Activated B cell treated with CpG ODN at 0.5 μM for 24 hours (primary cell): Measurements from ENCODE around the gene ADAD1. TPM values are rescaled to one million over a fixed set of nuclear protein-coding genes. Genes with fewer than 3 reads are reported as not detected.

Experiments used
- ATAC-seq: fragments of 200-7000 bp; cut with Tn5 transposase; one replicate; pipeline ENCODE4 v1.10.0; 2021; ENCODE audit warnings: low read depth, mild to moderate bottlenecking, moderate library complexity
- CTCF ChIA-PET: fragments of 350-600 bp; sonication (Branson Sonifier 250); formaldehyde crosslinking; loops from one replicate; lab custom pipeline; 2021; ENCODE audit warnings: antibody characterized with exemption; lab: Charles Lee
- POLR2A ChIA-PET: fragments of 350-600 bp; sonication (Branson Sonifier 250); formaldehyde crosslinking; loops from one replicate; lab custom pipeline; 2021; ENCODE audit warnings: antibody characterized with exemption; lab: Charles Lee
- DNase-seq: peaks from one replicate; pipeline ENCODE4 v3.0.0; 2022
- H3K27ac Mint-ChIP-seq: one replicate; pipeline ENCODE4 v1.8.0; 2020; ENCODE audit warnings: mixed read lengths
- H3K27me3 Mint-ChIP-seq: one replicate; pipeline ENCODE4 v1.8.0; 2021; ENCODE audit warnings: mixed read lengths
- H3K36me3 Mint-ChIP-seq: one replicate; pipeline ENCODE4 v1.8.0; 2021; ENCODE audit warnings: low read depth, mixed read lengths
- H3K4me1 Mint-ChIP-seq: one replicate; pipeline ENCODE4 v1.8.0; 2021; ENCODE audit warnings: mixed read lengths
- H3K4me3 Mint-ChIP-seq: one replicate; pipeline ENCODE4 v1.8.0; 2020; ENCODE audit warnings: mild to moderate bottlenecking, mixed read lengths
- H3K9me3 Mint-ChIP-seq: one replicate; pipeline ENCODE4 v1.8.0; 2020; ENCODE audit warnings: mixed read lengths
- intact Hi-C: fragments of 100-400 bp; cut with micrococcal nuclease; formaldehyde crosslinking; loops from one replicate; pipeline ENCODE4 v1.15.1; 2024
- total RNA-seq: library from RNA; stranded (reverse); gene quantifications from 2 replicates; pipeline ENCODE4 v1.2.3, GENCODE V29; 2022
- TF ChIP-seq, protein P1 (sequence below): fragments of 200-600 bp; IDR thresholded peaks from one replicate; pipeline ENCODE4 v1.8.0; 2022; ENCODE audit warnings: antibody characterized with exemption, mild to moderate bottlenecking

Gene ADAD1
- total RNA-seq = not detected in 2 replicates

- H3K9me3 Mint-ChIP-seq = no peaks in the 10 kb centered on the region
- no peak for DNase-seq
- ATAC-seq = no peak
- H3K27me3 Mint-ChIP-seq = no peaks in the 10 kb centered on the region
- intact Hi-C loops = no loop called here
- CTCF ChIA-PET = no interaction called here
- H3K36me3 Mint-ChIP-seq = no peaks in the 10 kb centered on the region
- no peak within 1 kb of the TSS for H3K4me3 Mint-ChIP-seq
- H3K27ac Mint-ChIP-seq = no peak within 1 kb of the TSS
- H3K4me1 Mint-ChIP-seq = no peaks in the 10 kb centered on the region
- TF ChIP-seq, protein P1, sequence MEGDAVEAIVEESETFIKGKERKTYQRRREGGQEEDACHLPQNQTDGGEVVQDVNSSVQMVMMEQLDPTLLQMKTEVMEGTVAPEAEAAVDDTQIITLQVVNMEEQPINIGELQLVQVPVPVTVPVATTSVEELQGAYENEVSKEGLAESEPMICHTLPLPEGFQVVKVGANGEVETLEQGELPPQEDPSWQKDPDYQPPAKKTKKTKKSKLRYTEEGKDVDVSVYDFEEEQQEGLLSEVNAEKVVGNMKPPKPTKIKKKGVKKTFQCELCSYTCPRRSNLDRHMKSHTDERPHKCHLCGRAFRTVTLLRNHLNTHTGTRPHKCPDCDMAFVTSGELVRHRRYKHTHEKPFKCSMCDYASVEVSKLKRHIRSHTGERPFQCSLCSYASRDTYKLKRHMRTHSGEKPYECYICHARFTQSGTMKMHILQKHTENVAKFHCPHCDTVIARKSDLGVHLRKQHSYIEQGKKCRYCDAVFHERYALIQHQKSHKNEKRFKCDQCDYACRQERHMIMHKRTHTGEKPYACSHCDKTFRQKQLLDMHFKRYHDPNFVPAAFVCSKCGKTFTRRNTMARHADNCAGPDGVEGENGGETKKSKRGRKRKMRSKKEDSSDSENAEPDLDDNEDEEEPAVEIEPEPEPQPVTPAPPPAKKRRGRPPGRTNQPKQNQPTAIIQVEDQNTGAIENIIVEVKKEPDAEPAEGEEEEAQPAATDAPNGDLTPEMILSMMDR = no peak
- POLR2A ChIA-PET = no interaction called here
Observed at GRCh38 chr4:122378711-122379110, at the start of gene ADAD1. ADAD1 (plus strand) TSS chr4:122379011; CDS start chr4:122380070, 1,059 bp downstream.

DNA sequence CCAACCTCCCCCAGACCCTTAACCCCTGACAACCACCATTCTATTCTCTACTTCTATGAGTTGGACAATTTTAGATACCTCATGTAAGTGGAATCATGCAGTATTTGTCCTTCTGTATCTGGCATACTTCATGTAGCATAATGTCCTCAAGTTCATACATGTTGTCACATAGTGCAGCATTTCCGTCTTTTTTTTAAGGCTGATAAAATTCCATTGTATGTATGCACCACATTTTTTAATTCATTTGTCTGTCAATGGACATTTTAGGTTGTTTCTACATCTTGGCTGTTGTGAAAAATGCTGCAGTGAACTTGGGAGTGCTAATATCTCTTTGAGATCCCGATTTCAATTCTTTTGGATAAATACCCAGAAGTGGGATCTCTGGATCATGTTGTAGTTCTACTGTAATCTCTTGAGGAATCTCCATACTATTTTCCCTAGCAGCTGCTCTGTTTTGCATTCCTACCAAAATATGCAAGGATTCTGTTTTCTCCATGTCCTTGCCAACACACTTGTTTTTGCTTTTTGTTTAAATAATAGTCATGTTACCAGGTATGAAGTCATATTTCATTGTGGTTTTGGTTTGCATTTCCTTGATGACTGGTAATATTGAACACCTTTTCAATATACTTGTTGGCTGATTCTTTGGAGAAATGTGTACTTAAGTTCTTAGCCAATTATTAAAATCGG is 48.8 kb upstream of the ADAD1 start:
- intact Hi-C loops = no loop called here
- peaks cover 58% of the 10 kb centered on the region for H3K36me3 Mint-ChIP-seq
- ChIA-PET CTCF (no interaction called here), POLR2A (no interaction called here)
- no peaks in the 10 kb centered on the region for H3K9me3 Mint-ChIP-seq
- DNase-seq = no peak
- H3K4me3 Mint-ChIP-seq = no peak overlapping the region
- no peaks in the 10 kb centered on the region for H3K4me1 Mint-ChIP-seq
- TF ChIP-seq, protein P1 = no peak
- H3K27ac Mint-ChIP-seq = no peak overlapping the region
- ATAC-seq = no peak
- no peaks in the 10 kb centered on the region for H3K27me3 Mint-ChIP-seq

GRCh38 chr4:122331195-122331594 is 47.6 kb upstream of the ADAD1 start:
- ChIA-PET POLR2A (no interaction called here), CTCF (no interaction called here)
- H3K36me3 Mint-ChIP-seq = peaks cover 63% of the 10 kb centered on the region
- DNase-seq (no peak), ATAC-seq (no peak)
- H3K4me3 Mint-ChIP-seq = no peak overlapping the region
- no peaks in the 10 kb centered on the region for H3K9me3 Mint-ChIP-seq
- intact Hi-C loops = no loop called here
- no peaks in the 10 kb centered on the region for H3K4me1 Mint-ChIP-seq
- TF ChIP-seq, protein P1 = no peak
- no peaks in the 10 kb centered on the region for H3K27me3 Mint-ChIP-seq
- H3K27ac Mint-ChIP-seq = no peak overlapping the region

DNA sequence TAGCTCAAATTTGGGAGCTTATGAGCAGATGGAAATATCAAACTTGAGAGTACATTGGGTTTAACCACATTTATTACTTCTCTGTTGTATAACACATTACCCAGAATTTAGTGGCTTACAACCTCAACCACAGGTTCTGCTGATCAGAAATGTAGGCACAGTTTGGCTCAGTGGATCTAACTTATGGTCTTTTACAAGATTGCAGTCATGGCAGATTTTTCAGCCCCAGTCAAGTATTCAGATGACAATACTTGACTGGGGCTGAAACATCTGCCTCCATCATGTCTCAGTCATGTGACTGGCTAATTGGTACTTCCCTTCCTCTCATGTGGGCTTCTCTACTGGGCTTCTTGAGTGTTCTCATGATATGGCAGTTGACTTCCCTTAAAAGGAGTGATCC is 44.0 kb upstream of the ADAD1 start:
- Mint-ChIP-seq H3K27me3 (no peaks in the 10 kb centered on the region), H3K36me3 (peaks cover 54% of the 10 kb centered on the region), H3K27ac (no peak overlapping the region), H3K4me3 (no peak overlapping the region), H3K4me1 (no peaks in the 10 kb centered on the region), H3K9me3 (no peaks in the 10 kb centered on the region)
- DNase-seq (no peak), ATAC-seq (no peak)
- TF ChIP-seq, protein P1 = no peak
- ChIA-PET POLR2A (no interaction called here), CTCF (no interaction called here)
- intact Hi-C loops = no loop called here

GRCh38 chr4:122341886-122342285 is 36.9 kb upstream of the ADAD1 start:
- no peaks in the 10 kb centered on the region for H3K27me3 Mint-ChIP-seq
- H3K4me1 Mint-ChIP-seq = no peaks in the 10 kb centered on the region
- TF ChIP-seq, protein P1 = no peak
- no peak for ATAC-seq
- CTCF ChIA-PET = no interaction called here
- no peak overlapping the region for H3K4me3 Mint-ChIP-seq
- DNase-seq = no peak
- no peaks in the 10 kb centered on the region for H3K9me3 Mint-ChIP-seq
- POLR2A ChIA-PET = no interaction called here
- intact Hi-C loops = no loop called here
- H3K36me3 Mint-ChIP-seq = peaks cover 56% of the 10 kb centered on the region
- no peak overlapping the region for H3K27ac Mint-ChIP-seq
